GM19455 (cell line): ENCODE measurements around the gene CENPC.
"Not testable (repeated sequence)": the region's sequence is repeated elsewhere in the genome, so short reads cannot be mapped to it uniquely, and the experiment has no call there.

Experiments used
- ATAC-seq: cut with Tn5 transposase; IDR thresholded peaks from one replicate; pipeline ENCODE4 v1.9.1; 2021; ENCODE audit not compliant: unreplicated experiment

The CENPC gene

GRCh38 chr4:67483868-67484602 is 61.3 kb downstream of the CENPC start:
- ATAC-seq: no peak

- no peak for ATAC-seq
Measured at GRCh38 chr4:67480810-67481209, 64.5 kb downstream of the CENPC start.

- ATAC-seq: no peak
Measured at GRCh38 chr4:67475155-67475554, 70.1 kb downstream of the CENPC start.

GRCh38 chr4:67470871-67471270 is 74.4 kb downstream of the CENPC start:
- ATAC-seq: no peak

GRCh38 chr4:67468830-67469229 is 76.5 kb downstream of the CENPC start:
- no peak for ATAC-seq

GRCh38 chr4:67466751-67467150 is 78.6 kb downstream of the CENPC start:
- ATAC-seq: no peak

GRCh38 chr4:67465763-67466052 is 79.6 kb downstream of the CENPC start:
- no peak for ATAC-seq

GRCh38 chr4:67465032-67465762 is 80.1 kb downstream of the CENPC start:
- no peak for ATAC-seq

- no peak for ATAC-seq
Measured at GRCh38 chr4:67460574-67460973, 84.7 kb downstream of the CENPC start.

GRCh38 chr4:67459164-67459563 is 86.1 kb downstream of the CENPC start:
- ATAC-seq: no peak

GRCh38 chr4:67456577-67457196 is 88.6 kb downstream of the CENPC start:
- ATAC-seq: no peak

- ATAC-seq: not testable (repeated sequence)
Measured at GRCh38 chr4:67452846-67453205, 92.5 kb downstream of the CENPC start.

- ATAC-seq: no peak
Measured at GRCh38 chr4:67452100-67452845, 93.0 kb downstream of the CENPC start.

GRCh38 chr4:67451464-67451863 is 93.8 kb downstream of the CENPC start:
- no peak for ATAC-seq

GRCh38 chr4:67448621-67449020 is 96.7 kb downstream of the CENPC start:
- ATAC-seq: no peak

- ATAC-seq: no peak
Measured at GRCh38 chr4:67447873-67448272, 97.4 kb downstream of the CENPC start.

- no peak for ATAC-seq
Measured at GRCh38 chr4:67446811-67447210, 98.5 kb downstream of the CENPC start.

GRCh38 chr4:67445881-67446280 is 99.4 kb downstream of the CENPC start:
- ATAC-seq: not testable (repeated sequence)

- no peak for ATAC-seq
Measured at GRCh38 chr4:67438975-67439374, 106.3 kb downstream of the CENPC start.

GRCh38 chr4:67437974-67438713 is 107.2 kb downstream of the CENPC start:
- no peak for ATAC-seq

- no peak for ATAC-seq
Measured at GRCh38 chr4:67436742-67437141, 108.6 kb downstream of the CENPC start.
